ENCODE data around the gene ATP11A. TPM values are rescaled to one million over a fixed set of nuclear protein-coding genes. Genes with fewer than 3 reads are reported as not detected.
"Not testable (repeated sequence)": the region's sequence is repeated elsewhere in the genome, so short reads cannot be mapped to it uniquely, and the experiment has no call there.

Gene ATP11A
- total RNA-seq, 1 donor from 2014 or later: 23.7 TPM

GRCh38 chr13:112670864-112671263 lies 19.0 kb upstream of the ATP11A start:
- DNase-seq (ENCODE audit: low read depth, low spot score): no peak

DNA sequence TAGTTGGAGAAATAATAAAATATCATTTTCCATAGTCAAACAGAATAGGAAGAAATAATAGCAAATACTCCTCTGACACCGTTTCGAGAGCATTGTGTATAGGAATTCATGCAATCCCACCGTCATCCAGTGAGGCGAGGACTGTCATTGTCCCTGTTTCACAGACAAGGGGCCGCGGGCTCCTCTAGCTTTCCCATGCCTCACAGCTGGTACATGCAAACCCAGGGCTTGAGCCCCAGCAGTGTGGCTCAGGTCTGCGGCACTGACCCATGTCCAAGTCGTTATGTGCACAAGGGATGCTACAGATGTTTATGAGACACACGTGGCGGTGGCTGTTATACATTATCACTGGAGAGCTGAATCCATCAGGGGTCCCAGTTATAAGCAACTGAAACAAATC lies 18.5 kb upstream of the ATP11A start:
- no peak for DNase-seq (ENCODE audit: low read depth, low spot score)

DNA sequence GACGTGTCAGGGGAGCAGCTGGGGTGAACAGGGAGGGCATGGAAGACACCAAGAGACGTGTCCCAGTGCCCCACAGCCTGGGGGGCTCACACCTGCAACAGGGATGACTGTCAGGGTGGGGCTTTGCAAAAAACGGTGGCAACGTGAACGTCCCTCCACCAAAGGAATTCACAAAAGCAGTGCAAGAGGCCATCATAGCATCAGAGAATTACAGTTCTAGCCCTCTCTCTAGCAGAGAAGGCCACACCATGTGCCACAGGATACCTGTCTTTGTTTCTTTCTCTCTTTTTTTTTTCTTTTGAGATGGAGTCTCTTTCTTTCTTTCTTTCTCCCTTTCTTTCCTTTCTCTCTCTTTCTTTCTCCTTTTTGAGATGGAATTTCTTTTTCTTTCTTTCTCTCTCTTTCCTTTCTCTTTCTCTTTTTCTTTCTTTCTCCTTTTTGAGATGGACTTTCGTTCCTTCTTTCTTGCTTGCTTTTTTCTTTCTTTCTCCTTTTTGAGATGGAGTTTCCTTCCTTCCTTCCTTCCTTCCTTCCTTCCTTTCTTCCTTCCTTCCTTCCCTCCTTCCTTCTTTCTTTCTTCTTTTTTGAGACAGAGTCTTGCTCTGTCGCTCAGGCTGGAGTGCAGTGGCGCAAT lies 17.1 kb upstream of the ATP11A start:
- DNase-seq (ENCODE audit: low read depth, low spot score): no peak

DNA sequence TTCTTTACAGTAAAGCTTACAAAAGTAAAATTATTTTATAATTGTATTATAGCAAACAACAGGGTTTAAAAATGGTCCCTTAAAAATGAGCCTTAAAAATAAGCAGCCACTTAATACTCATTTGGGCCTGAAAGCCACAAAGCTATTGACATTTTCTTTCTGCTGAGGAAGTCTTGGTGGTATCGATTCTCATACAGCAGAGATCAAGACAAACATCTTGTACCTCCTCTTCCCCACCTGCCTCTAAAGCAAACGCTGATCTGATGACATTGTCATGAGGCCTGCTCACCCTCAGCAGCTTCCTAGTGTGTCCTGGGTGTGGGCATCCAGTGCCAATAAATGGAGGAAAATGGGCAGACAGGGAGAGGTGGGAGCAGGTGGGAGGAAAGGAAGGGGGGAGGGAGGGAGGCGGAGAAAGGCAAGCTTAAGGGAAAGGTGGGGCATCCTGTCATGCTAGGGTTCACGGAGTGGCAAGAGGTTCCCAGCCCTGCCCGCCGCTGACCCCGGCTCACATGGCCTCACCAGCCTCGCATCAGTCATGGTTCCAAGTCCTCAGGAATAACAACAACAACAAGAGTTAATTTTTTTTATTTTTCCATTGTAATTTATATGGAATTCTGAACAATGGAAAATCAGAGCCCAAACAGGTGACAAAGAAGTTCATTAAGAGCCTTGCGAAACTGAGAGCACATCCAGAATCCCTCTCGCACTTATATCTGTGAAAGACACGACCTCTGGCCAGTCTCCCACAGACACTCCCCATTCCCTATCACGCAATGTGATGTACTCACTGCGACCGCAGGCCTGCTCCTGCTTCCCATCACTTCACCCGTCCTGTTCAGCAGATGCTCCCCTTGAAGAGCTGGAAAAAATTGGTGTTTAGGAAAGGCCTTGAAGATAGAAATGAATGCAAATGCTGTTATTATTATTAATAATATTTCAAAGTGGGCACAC lies 15.1 kb upstream of the ATP11A start:
- no peak for DNase-seq (ENCODE audit: low read depth, low spot score)

DNA sequence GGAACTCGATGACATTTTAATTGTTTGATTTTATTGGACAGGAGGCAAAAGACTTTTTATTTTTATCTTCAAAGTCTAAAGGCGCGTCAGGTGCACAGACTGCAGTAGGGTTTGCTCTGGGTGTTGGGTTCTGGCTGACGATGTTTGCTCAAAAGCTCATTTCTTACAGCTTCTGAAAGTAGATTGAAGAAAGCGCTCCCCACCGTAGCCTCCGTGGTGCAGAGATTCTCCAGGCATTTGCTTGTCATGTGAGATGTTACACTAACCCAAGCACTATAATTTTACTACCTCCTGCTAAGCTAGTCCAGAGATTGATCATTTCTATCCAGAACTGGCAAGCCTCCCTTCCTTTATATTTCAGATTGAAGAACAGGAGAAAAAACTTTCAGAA lies 14.5 kb upstream of the ATP11A start:
- no peak for DNase-seq (ENCODE audit: low read depth, low spot score)

GRCh38 chr13:112677421-112677962 lies 12.3 kb upstream of the ATP11A start:
- not testable (repeated sequence) for DNase-seq (ENCODE audit: low read depth, low spot score)

- DNase-seq (ENCODE audit: low read depth, low spot score): no peak
These were observed 10.5 kb upstream of the ATP11A start for GRCh38 chr13:112679381-112679780.

GRCh38 chr13:112679932-112680677 lies 9.7 kb upstream of the ATP11A start:
- no peak for DNase-seq (ENCODE audit: low read depth, low spot score)

- DNase-seq (ENCODE audit: low read depth, low spot score): no peak
These were observed 9.0 kb upstream of the ATP11A start for GRCh38 chr13:112680741-112681360.

DNA sequence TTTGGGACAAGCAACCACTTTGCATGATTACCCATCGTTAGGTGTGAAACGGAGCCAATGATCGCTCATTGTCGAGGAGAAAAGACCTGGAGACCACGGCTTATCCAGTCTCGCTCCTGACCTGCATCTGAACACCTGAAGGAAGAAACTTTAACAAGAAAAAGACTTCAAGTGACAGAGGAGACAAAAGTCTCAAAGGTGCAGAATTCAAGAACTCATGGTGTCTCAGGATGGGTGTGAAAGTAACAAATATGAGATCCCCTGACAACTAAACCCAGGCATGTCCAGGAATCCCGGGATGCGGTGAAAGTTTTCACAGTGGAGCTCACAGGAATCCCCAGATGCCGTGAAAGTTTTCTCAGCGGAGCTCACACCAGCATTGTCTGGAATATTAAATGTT lies 6.3 kb upstream of the ATP11A start:
- DNase-seq (ENCODE audit: low read depth, low spot score): no peak

DNA sequence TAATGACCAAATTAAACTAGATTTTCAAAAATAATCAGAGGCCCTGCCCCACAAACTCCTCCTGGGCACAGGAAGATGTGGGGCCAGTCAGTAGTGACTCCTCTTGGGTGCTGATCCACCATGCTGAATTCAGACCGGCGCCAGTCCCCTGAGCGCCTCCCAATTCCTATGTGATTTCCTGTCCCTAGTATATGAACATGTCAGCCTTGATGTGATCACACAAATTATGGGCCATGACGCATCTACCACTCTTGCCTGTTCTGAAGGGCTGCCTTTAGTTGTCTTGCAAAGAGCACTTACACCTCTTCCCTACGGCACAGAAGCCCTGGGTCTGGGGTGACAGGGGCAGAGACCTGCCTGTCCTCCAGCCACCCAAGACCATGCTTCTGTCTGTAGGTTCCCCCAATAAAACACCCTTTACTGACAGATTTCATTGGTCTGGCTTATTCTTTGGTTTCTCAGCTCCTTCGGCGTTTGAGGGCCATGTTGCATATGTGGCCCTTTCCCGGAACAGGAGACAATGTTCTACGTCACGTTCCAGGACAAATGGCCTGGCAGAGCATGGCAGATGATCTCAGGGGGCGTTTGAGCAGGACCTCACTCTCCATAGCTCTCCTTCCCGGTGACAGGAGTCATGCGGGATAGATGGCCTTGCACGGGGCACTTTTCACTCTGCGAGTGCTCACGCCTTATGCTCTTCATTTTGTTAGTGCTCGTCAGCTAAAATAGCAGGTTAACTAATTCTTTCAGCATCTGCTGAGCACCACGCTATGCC lies 5.6 kb upstream of the ATP11A start:
- DNase-seq (ENCODE audit: low read depth, low spot score): no peak

- DNase-seq (ENCODE audit: low read depth, low spot score): not testable (repeated sequence)
These were observed 4.5 kb upstream of the ATP11A start for GRCh38 chr13:112685189-112685805.

DNA sequence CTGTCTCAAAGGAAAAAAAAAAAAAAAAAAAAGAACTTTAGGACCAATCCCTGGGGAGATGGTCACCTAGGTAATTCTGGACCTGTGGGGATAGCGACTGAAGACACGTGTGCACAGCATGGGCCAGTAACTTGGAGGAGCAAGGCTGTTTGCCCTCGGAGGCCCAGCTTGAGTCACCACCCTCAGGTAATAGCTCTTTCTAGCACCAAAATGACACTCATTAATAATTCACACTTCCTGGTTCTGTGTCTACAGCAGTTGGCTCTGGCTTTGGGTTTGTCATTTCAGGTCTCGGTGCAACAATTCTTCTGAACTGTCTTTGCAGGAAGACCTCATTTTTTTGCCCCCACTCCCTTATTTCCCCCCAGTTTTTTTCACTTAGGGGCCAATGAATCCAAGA lies 3.9 kb upstream of the ATP11A start:
- no peak for DNase-seq (ENCODE audit: low read depth, low spot score)

- DNase-seq (ENCODE audit: low read depth, low spot score): no peak
These were observed 3.5 kb upstream of the ATP11A start for GRCh38 chr13:112686364-112686763.

DNA sequence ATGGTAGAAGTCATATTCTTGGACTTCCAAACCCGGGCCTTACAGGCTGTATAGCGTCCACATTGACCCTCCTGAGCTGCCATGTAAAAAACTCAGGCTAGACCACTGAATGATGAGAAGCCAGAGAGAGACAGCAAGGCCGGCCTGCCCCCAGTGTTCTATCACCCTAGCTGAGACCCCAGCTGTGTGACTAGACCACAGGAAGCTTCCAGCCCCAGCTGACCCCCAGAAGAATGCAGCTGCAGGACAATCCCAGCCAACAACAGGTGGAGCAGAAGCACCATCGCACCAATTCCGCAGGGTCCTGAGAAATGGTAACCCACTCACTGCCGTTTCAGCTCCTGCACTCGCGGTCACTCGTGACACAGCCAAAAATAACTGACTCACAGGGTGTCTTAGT lies 2.9 kb upstream of the ATP11A start:
- no peak for DNase-seq (ENCODE audit: low read depth, low spot score)

DNA sequence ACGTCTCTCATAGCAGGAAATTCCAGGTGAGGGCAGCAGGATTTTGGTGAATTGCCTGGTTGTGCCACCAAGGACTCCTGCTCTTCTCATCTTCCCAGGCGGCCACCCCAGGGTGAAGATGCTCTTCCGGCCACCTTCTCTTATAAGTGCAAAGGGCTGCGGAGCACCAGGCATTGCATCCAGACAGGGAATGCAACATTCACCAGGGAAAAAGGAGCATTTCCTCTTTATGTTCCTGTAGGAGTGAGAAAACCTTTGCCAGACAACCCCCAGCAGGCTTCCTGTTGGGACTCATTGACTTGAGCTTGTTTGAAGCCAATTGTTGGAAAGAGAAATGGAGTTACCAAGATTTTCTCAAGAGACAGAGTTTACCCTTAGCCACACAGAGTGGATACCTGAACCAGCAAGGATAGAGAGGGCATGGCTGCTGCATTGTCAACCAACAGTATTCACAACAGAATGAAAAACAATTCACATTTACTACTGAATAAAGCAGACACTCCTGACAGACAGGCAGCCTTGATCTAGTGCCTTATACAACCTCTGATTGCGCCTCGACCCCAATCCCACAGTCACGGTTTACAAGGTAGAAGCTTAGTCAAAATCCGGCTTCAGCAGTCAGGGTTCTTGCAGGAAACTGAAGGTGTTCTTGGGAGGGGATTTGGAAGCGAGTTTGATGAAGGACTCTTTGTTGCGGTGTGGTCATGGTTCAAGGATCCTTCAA lies 1.8 kb upstream of the ATP11A start:
- no peak for DNase-seq (ENCODE audit: low read depth, low spot score)

DNA sequence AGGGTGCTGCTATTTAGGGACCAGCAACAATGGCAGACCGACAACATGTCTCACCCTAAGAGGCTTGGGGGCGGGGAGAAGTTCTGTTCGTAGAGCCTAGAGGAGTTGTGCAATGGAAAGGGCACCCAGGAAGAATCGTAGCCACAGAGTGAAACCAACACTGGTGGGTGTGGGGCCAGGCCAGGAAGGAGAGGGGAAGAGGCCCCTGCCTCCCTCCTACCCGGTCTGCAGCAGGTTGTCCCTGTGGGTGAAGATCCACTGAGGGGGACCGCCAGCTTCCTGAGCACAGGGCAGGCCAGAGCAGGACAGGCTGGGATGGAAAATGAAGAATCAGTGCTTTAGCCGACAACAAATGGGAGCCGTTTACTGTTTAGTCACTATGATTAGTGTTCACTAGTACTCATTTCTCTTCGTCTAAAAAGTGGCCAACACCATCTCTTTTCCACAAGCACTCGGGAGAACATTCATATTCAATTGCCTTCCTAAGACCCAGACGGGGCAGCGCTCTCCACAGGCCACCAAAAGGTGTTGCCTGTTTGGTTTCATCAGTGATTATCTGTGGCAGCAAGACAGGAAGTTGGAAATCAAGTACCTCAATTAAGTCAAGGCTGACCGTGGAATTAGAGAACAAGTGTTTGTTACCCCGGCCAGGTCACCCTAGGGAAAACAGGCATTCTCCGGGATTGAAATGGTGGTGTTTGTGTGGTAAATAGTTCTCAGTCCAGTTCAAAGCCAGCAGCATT lies 1.1 kb upstream of the ATP11A start:
- no peak for DNase-seq (ENCODE audit: low read depth, low spot score)

DNA sequence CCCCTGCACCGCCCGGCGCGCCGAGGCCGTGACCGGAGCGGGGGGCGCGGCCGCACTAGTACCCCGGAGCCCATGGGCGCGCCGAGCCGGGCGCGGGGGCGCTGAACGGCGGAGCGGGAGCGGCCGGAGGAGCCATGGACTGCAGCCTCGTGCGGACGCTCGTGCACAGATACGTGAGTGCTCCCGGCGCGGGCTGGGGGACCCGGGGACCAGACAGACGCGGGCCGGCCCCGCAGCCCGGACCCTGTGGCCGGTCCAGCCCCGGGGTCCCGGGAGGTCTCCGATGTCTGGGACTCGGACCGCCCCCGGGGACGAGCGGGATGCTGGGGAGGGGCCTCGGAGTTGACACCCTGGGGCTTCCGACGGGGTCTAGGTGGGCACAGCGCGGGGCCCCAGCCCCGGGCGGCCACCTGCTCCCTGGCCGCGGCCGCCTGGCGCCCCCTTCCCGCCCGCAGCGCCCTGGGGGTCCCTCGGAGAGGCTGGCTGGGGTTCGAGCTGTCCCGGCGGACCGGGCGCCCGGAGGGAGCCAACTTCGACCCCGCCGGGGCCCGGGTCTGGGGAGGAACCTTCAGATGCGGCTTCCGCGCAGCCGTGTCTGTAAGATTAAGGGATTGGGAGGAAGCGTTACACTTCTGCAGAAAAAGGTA lies 568 bp downstream of the ATP11A start:
- DNase-seq (ENCODE audit: low read depth, low spot score): no peak

Measured in pulmonary artery endothelial cell (primary cell).